Colon (tissue), 2 donors: ENCODE results near the gene C1orf52.

Source experiments
- FAIRE-seq: peaks from 2 replicates; lab custom pipeline; 2012; peaks lifted over from hg19 to GRCh38; lab: Jason Lieb, UNC
- donor health status: control.
- donor health status: control.

C1orf52 gene

GRCh38 chr1:85259118-85259911 lies at the start of gene C1orf52:
Gene C1orf52, minus strand, starts transcription at chr1:85259662. Its CDS starts 29 bp downstream, at chr1:85259633.
- FAIRE-seq, result no peak

DNA sequence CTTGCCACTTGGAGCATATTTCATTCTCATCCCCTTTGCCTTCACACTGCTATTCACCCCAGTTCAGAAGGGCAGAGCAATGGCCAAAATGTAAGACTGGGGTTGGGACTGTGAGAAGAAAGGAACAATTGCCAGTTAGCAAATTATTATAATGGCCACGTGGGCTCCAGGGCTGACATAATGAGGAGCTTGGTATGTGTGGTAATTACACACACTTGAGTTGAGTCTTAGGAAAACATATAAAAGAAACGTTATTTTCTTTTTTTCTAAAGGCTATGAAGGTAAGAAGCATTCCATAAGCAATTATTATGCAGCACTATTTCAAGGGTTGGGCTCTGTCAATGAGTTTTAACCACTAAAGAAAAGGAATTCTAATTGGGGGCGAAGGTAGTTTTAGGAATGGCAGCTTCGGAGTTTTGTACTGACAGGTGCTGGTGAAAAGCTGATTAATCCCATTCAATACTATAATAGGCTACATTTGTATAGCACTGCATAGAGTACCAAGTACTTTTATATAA lies 49.4 kb upstream of the C1orf52 start:
- no peak for FAIRE-seq

DNA sequence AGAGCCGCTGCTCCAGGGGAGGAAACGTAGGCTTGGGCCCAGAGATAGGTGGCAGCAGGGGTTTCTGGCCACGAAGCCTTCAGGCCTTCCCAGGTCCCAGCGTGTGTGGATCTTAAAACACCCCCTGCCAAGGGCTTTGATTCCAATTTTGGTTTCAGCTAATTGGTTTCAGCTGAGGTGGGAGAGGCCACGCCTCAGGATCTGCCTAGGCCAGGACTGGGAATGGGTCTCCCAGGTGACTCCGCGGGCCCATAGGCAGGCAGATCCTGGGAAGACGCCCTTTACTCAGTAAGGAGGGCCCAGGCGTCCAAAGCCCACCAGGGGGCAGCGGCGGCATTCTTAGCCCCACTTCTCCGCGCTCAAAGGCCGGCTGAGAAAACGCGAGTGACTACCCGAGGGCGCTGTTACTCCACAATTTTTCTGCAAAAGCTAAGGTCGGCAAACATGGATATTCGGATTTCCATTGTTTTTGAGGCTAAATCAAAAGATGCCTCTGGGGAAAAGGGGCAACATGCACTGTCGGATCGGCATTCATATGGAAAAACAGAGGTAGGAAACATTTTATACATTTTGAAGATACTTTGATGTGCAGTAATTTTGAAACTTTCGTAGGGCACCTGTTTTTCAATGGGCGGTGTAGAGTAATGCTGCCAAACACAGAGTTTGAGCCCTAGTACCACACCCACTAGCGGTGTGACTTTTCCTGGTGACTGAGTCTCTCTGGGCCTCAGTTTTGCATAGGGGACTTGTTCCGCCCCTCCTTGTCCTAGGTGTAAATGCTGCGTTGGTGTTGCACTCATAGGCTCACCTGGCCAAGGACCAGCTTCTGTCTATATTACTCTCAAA lies 48.7 kb upstream of the C1orf52 start:
- no peak for FAIRE-seq

DNA sequence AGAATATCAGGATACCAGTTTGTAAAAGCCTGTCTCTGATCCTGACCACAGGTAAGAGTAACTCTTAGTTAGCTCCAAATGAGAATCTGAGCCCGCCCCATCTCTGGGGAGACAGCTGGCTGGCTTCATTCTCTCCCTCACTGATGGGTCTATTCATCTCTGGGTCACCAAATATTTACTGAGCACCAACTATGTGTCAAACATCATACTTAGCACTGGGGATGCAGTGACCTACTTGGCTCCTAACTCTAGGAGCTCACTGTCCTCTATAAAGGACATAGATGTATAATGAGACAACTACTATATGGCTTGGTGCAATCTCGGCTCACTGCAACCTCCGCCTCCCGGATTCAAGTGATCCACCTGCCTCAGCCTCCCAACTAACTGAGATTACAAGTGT lies 46.8 kb upstream of the C1orf52 start:
- FAIRE-seq, result no peak

DNA sequence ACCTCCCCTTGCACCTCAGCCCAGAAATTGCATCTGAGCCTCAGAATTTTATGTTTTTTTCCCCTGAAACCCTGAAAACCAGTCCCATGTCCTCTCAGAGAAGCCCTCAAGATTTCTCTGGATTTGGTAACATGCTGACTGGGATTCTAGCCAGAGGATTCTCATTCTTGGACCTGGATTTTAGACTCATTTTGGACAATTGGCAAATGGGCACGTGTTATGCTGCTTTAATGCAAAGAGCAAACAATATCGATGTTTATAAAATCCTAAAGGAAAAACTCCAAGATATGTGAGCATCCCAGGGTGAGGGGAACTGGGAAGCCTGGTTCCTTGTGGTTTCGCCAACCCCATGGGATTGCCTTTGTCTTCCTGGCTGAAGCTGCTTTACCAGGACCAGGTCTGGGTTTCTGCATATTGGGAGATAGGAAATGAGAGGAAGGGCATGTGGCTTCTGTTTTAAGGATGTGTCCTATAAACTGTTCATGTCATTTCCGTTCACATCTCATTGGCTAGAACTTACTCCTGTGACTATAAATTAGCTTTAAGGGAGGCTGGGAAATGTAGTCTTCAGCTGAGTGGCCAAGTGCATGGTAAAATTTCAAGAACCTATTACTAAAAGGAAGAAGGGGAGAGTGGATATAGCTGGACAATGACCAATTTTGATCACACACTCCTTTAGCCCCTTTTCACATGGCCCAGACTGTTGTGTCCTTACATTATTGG lies 44.1 kb upstream of the C1orf52 start:
- no peak for FAIRE-seq

DNA sequence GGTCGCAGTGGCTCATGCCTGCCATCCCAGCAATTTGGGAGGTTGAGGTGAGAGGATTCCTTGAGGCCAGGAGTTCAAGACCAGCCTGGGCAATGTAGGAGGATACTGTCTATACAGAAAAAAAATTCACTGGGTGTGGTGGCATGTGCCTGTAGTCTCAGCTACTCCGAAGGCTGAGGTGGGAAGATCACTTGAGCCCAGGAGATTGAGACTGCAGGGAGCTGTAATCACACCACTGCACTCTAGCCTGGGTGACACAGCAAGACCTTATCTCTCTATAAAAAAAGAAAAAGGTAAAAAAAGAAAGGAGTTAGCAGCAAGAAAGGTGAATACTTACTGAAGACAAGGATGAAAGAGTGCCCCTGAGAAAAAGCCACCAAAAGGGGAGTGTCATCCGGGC lies 40.7 kb upstream of the C1orf52 start:
- no peak for FAIRE-seq

DNA sequence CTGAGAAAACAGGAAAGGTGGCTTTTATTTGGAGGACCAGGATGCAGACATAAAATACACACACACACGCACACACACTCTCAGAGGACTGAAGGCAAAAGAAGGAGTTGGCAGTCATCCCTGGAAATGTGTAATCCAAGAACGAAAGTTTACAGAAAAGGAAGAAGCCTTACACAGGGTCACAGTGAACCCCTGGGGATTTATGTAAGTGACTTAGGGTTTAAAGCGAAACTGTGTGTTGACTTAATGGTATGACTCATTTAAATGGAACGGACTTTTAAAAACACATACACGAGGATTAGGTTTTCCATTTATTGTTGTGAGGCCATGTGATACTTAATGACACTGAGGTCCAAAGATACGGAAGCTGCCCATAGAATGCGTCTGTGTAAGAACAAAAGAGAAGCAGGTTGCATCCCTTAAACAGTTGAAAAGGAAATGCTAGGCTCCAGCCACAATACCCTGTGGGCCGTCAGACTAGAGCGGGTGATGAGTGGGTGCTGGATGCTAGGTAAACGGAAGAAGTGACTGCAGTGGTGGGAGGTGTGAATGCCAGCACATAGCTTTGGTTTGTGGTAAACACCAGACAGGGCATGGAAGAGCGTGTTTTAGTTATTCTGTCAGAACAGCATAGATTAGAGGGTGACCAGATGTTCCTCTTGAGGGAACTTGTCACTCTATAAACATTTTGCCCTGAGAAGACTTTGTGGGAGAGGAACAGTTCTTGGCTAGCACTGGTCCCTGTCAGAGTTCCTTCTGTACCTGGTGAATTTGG lies 38.6 kb upstream of the C1orf52 start:
- peak; percentile 28 for FAIRE-seq

DNA sequence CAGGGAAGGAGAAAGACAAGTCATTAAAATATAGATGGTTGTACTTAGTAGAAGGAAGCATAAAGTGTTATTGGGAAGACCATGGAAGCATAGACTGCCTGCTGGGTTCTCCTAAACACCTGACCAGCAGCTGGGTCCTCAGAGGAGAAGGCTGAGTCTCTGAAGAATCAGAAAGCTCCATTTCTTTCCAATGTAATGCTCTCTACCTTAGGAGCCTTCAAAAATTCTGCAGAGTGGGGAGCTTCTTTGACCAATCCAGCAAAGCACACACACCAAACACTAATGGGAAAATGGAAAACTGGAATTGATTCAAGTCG lies 38.0 kb upstream of the C1orf52 start:
- FAIRE-seq, result no peak

- FAIRE-seq, result no peak
Observed at GRCh38 chr1:85296980-85297379, 37.5 kb upstream of the C1orf52 start.

DNA sequence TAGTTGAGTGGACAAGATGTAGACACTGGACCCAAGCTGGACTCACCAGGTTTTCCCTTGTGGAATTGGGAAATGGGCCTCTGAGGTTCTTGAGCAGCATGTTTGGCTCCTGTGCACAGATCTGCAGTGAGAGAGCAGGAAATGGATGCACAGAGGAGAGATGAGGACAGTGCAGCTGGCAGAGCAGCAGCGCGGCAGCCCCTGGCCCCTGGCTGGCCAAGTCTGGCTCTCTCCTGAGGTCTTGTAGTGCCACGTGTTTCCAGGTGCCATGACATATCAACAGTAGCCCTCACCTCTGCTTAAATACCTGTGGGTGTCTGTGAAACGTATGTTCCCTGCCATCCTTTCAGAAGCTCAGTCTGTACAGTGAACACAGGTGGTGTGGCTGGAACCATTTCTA lies 36.2 kb upstream of the C1orf52 start:
- no peak for FAIRE-seq

DNA sequence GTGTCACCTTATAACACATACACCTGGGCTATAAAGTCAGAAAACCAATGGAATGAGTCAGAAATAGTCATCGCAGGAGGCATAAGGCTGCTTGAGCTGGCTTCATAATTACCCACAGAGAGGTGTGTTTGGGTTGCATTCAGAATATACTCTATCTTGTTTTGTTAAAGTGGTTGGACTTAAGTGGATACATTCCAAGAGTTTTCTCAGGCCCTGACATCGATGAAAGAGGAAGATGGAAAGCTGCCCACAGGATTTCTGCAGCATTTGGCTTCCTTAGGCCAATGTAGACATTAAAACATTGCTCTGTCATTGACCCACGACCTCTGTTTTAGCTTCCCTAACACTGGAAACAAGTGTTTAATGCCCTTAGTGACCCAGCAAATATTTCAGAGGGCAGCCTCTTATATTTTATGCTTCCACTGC lies 35.6 kb upstream of the C1orf52 start:
- FAIRE-seq, result no peak

DNA sequence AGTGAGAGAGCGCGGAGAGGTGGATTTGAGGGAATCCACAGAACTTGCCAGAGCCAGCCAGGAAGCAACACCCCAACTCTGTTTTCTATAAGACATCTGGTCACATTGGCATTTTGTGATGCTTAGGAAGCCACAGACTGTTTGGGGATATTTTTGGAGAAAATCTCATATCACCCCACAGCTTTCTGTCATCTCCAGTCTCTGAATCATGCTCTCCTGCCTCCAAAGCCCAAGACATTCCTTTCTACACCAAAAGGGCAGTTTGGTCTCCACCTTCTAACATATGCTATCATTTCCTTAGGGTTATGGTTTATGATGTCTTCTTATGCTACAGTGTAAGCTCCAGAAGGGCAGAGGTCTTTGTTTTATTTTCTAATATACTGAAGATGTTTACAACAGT lies 31.4 kb upstream of the C1orf52 start:
- no peak for FAIRE-seq

GRCh38 chr1:85289848-85290335 lies 30.4 kb upstream of the C1orf52 start:
- FAIRE-seq, result no peak

GRCh38 chr1:85289207-85289847 lies 29.9 kb upstream of the C1orf52 start:
- no peak for FAIRE-seq

- no peak for FAIRE-seq
Observed at GRCh38 chr1:85284202-85284601, 24.7 kb upstream of the C1orf52 start.

DNA sequence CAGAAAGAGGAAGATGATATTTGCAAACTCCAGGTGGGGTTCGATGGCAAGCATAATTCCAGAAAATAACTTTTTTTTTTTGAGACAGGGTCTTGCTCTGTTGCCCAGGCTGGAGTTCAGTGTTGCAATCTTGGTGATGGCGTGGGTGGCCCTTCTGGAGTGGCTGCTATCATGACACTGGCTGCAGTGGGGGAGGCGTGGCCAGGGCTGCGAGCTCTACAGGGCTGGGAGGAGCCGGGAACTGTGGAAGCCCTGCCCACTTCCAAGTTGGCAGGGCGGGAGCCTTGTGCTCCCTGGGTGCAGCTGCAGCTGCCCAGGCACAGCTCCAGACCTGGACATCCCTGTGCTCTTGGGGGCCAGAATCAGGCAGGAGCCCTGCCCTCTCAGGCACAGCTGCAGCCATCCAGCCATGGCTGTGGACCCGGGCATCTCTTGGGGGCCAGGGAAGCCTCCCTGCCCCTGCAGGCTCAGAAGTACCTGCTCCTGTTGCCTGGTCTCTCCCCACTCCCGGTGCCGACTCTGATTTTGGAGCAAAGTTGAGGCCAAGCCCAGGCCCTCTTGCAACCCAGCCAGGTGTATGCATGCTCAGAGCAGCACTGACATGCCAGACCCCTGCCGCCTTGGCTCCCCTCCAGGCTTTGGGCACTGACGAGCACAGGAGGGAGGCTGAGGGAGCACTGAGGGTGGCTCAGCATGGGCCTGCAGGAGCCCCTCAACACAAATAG lies 24.2 kb upstream of the C1orf52 start:
- no peak for FAIRE-seq

DNA sequence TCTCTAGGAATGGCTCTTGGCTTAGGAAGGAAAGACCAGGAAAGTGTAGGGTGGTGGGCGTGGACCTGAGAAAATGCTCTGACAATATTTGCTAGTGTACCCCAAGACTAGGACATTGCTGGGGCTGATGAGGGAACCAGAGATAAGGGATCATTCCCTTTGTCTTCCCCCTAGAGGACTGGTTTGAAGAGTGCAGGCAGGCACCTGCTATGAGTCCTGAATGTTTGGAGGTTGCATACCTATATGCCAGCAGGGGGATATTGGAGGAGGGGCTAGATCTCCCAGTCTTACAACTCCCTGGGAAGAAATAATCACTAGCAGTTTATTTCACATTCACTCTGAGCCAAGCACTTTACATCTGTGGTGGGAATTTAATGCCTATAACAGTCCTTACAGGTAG lies 23.0 kb upstream of the C1orf52 start:
- FAIRE-seq, result no peak

GRCh38 chr1:85280636-85281035 lies 21.2 kb upstream of the C1orf52 start:
- no peak for FAIRE-seq

DNA sequence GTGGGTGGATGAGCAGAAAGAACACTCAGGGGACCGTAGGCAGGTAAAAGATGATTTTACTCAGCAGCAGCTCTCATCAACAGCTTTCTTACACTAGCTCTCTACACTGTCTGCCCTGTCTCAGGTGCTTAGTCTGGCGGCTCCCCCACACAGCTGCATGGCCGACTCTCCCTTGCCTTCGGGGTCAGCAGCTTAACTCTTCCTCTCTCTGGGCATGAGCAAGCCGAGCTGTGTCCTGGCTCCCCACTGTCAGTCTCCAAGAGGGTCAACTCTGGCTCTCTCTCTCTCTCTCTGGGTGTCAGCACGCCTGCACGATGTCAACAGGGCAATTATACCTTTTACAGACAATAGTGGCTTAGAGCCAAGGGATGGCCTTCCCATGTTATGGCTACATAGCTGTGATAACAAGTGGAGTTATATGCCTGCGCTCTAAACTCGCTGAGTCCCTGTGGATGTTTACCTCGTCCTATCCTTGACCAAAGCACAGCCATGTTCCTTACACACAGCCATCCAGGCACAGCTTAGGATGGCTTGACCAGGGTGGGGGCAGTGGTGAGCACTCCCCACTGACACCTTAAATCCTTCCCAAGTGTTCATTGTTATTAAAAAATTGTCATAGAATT lies 20.1 kb upstream of the C1orf52 start:
- FAIRE-seq, result no peak

DNA sequence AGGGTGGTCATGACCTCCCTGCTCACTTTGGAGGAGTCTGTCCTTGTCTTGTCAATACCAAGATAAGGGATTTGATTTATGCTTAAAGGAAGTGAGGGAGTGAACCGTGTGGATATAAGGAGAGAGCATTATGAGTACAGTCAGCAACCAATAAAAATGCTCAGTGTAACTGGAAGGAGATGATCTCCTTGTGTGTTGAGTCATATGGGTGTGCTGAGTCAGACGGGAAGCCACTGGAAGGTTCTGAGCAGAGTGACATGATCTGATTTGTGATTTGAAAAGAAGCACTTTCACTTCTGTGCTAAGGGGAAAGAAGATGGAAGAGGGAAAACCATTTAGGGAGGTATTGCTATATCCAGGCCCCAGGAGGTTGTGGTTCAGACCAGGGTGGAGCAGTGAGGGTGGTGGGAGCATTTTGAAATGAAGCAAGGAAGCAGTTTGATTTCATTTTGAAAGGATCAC lies 19.4 kb upstream of the C1orf52 start:
- no peak for FAIRE-seq
